H9 (cell line): ENCODE data around the gene IKZF1. TPM values are rescaled to one million over a fixed set of nuclear protein-coding genes. Genes with fewer than 3 reads are reported as not detected.

Experiments
- DNase-seq: peaks from one replicate; pipeline ENCODE4 v3.0.0-alpha.2; 2017
- H2AFZ ChIP-seq: one replicate; pipeline ENCODE4 v1.6.1; 2013; ENCODE audit warnings: mild to moderate bottlenecking, low read length, control low read depth, moderate library complexity
- H2AK5ac ChIP-seq: 2 replicates; pipeline ENCODE4 v1.6.1; 2013; ENCODE audit warnings: low read length, control low read depth, mixed read lengths; ENCODE audit not compliant: insufficient read length
- H2BK120ac ChIP-seq: one replicate; pipeline ENCODE4 v1.6.1; 2013; ENCODE audit warnings: low read depth, mild to moderate bottlenecking, low read length, control low read depth, inconsistent platforms; ENCODE audit not compliant: poor library complexity, severe bottlenecking
- H2BK12ac ChIP-seq: 2 replicates; pipeline ENCODE4 v1.6.1; 2013; ENCODE audit warnings: low read length, control low read depth, mixed read lengths, low read depth; ENCODE audit not compliant: insufficient read length
- H2BK15ac ChIP-seq: 2 replicates; pipeline ENCODE4 v1.6.1; 2013; ENCODE audit warnings: low read depth, low read length, control low read depth
- H2BK20ac ChIP-seq: one replicate; pipeline ENCODE4 v1.6.1; 2013; ENCODE audit warnings: low read depth, mild to moderate bottlenecking, low read length, control low read depth, inconsistent platforms; ENCODE audit not compliant: poor library complexity, severe bottlenecking
- H2BK5ac ChIP-seq: 2 replicates; pipeline ENCODE4 v1.6.1; 2013; ENCODE audit warnings: low read length, control low read depth, mixed read lengths; ENCODE audit not compliant: insufficient read length
- H3K14ac ChIP-seq: 2 replicates; pipeline ENCODE4 v1.6.1; 2013; ENCODE audit warnings: low read length, control low read depth; ENCODE audit not compliant: insufficient read depth
- H3K18ac ChIP-seq: 2 replicates; pipeline ENCODE4 v1.6.1; 2013; ENCODE audit warnings: low read depth, mild to moderate bottlenecking, mixed read lengths, low read length, control low read depth; ENCODE audit not compliant: insufficient read length
- H3K23ac ChIP-seq: 2 replicates; pipeline ENCODE4 v1.6.1; 2013; ENCODE audit warnings: low read length, control low read depth, mixed read lengths, low read depth; ENCODE audit not compliant: insufficient read length
- H3K23me2 ChIP-seq: 2 replicates; pipeline ENCODE4 v1.6.1; 2013; ENCODE audit warnings: low read depth, mild to moderate bottlenecking, mixed read lengths, low read length, control low read depth; ENCODE audit not compliant: insufficient read length, poor library complexity, severe bottlenecking
- H3K27ac ChIP-seq: 2 replicates; pipeline ENCODE4 v1.5.1; 2013; ENCODE audit warnings: low read length, control low read depth, mixed read lengths, low read depth; ENCODE audit not compliant: insufficient read length
- H3K27me3 ChIP-seq: 2 replicates; pipeline ENCODE4 v1.6.1; 2013; ENCODE audit warnings: low read length, control low read depth, inconsistent platforms; ENCODE audit not compliant: insufficient read depth
- H3K4ac ChIP-seq: 2 replicates; pipeline ENCODE4 v1.6.1; 2013; ENCODE audit warnings: low read depth, mild to moderate bottlenecking, control low read depth, inconsistent platforms, low read length, moderate library complexity
- H3K4me1 ChIP-seq: 2 replicates; pipeline ENCODE4 v1.6.1; 2013; ENCODE audit warnings: low read length, control low read depth, inconsistent platforms; ENCODE audit not compliant: insufficient read depth
- H3K4me2 ChIP-seq: 2 replicates; pipeline ENCODE4 v1.6.1; 2013; ENCODE audit warnings: low read length, control low read depth, mixed read lengths; ENCODE audit not compliant: insufficient read length, insufficient read depth
- H3K56ac ChIP-seq: 2 replicates; pipeline ENCODE4 v1.6.1; 2013; ENCODE audit warnings: low read depth, mild to moderate bottlenecking, mixed read lengths, low read length, control low read depth; ENCODE audit not compliant: insufficient read length
- H3K79me1 ChIP-seq: 2 replicates; pipeline ENCODE4 v1.6.1; 2013; ENCODE audit warnings: low read depth, mild to moderate bottlenecking, moderate library complexity, low read length, control low read depth, inconsistent platforms; ENCODE audit not compliant: insufficient read depth, poor library complexity, severe bottlenecking
- H3K79me2 ChIP-seq: 2 replicates; pipeline ENCODE4 v1.6.1; 2013; ENCODE audit warnings: low read length, control low read depth, inconsistent platforms; ENCODE audit not compliant: insufficient read depth
- H3K9ac ChIP-seq: 2 replicates; pipeline ENCODE4 v1.6.1; 2013; ENCODE audit warnings: low read length, control low read depth, mixed read lengths; ENCODE audit not compliant: insufficient read length; ENCODE audit errors: extremely low read depth
- H3K9me3 ChIP-seq: one replicate; pipeline ENCODE4 v1.6.1; 2013; ENCODE audit warnings: low read depth, low read length, inconsistent platforms; ENCODE audit not compliant: control insufficient read depth
- H3T11ph ChIP-seq: one replicate; pipeline ENCODE4 v1.6.1; 2013; ENCODE audit warnings: mild to moderate bottlenecking, low read length, control low read depth, inconsistent platforms
- H4K20me1 ChIP-seq: one replicate; pipeline ENCODE4 v1.6.1; 2013; ENCODE audit not compliant: control insufficient read depth, insufficient read length, insufficient read depth
- H4K5ac ChIP-seq: 2 replicates; pipeline ENCODE4 v1.6.1; 2013; ENCODE audit warnings: low read depth, mild to moderate bottlenecking, mixed read lengths, low read length, control low read depth; ENCODE audit not compliant: insufficient read length
- H4K8ac ChIP-seq: replicated peaks from 2 replicates; pipeline ENCODE4 v1.6.1; 2013; ENCODE audit warnings: low read length, control low read depth, mixed read lengths, low read depth; ENCODE audit not compliant: insufficient read length
- H4K91ac ChIP-seq: 2 replicates; pipeline ENCODE4 v1.6.1; 2013; ENCODE audit warnings: low read depth, mild to moderate bottlenecking, moderate library complexity, mixed read lengths, low read length, control low read depth; ENCODE audit not compliant: insufficient read length
- H3K27ac Mint-ChIP-seq, 3 experiments: 2 replicates in 2 of 3; 3 replicates in 1 of 3; pipeline ENCODE4 v1.8.0; 2020 to 2021; ENCODE audit warnings: mixed read lengths in 3 of 3, mild to moderate bottlenecking in 1 of 3, moderate library complexity in 1 of 3
- H3K27me3 Mint-ChIP-seq: 2 replicates; pipeline ENCODE4 v1.8.0; 2021; ENCODE audit warnings: low read depth, mild to moderate bottlenecking, moderate library complexity, mixed read lengths
- H3K36me3 Mint-ChIP-seq, 3 experiments: 2 replicates in 2 of 3; 3 replicates in 1 of 3; pipeline ENCODE4 v1.8.0; 2020 to 2021; ENCODE audit warnings: low read depth in 3 of 3, mixed read lengths in 3 of 3; ENCODE audit not compliant: insufficient read depth in 1 of 3
- H3K4me1 Mint-ChIP-seq, 2 experiments: 2 replicates each; pipeline ENCODE4 v1.8.0; 2020; ENCODE audit warnings: mixed read lengths in 2 of 2
- H3K4me3 Mint-ChIP-seq, 2 experiments: 2 replicates in 1 of 2; 3 replicates in 1 of 2; pipeline ENCODE4 v1.8.0; 2020 to 2021; ENCODE audit warnings: mild to moderate bottlenecking in 2 of 2, mixed read lengths in 2 of 2, moderate library complexity in 1 of 2
- H3K9me3 Mint-ChIP-seq, 2 experiments: 2 replicates in 1 of 2; 3 replicates in 1 of 2; pipeline ENCODE4 v1.8.0; 2020; ENCODE audit warnings: mild to moderate bottlenecking in 2 of 2, mixed read lengths in 2 of 2, moderate library complexity in 1 of 2
- WGBS: extraction: QIAGEN DNeasy Blood & Tissue Kit; methylation state at CpG from one replicate; pipeline ENCODE4 v1.1.7; 2013; ENCODE audit warnings: missing lambda C conversion rate, low lambda C conversion rate, mixed read lengths; ENCODE audit not compliant: insufficient read length; ENCODE audit errors: extremely low coverage; 5-methylcytosine and 5-hydroxymethylcytosine counted together
- total RNA-seq: library from RNA; stranded (reverse); gene quantifications from 2 replicates; pipeline ENCODE4 v1.2.1, GENCODE V29; 2021
- TF ChIP-seq, protein P1 (sequence below): fragments of 200-600 bp; sonication (generic); conservative IDR thresholded peaks from 3 replicates; pipeline ENCODE4 v1.8.0; 2021; ENCODE audit warnings: antibody characterized with exemption, mild to moderate bottlenecking

The IKZF1 gene
- total RNA-seq, 1 experiment from 2014 or later = 0.98 TPM

DNA sequence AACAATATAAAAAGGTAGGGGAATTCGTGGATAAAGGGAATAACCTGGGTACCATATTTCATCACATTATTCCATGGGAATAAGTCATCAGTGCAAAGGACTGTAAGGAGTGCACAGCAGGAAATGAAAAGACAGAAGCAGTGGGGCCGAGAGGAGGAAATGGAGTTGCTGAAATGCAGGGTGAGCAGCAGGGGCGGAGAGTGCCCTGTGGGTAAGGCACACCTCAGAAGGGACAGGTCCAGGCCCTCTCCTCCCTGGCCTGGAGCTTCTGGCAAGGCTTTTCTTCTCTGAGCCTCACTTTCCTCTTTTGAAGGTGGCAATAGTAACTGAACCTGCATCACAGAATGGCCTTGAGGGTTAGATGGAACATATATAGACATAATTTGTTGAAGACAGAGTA is 26.2 kb downstream of the IKZF1 start:
- Mint-ChIP-seq H3K36me3 (no peaks in the 10 kb centered on the region), H3K9me3 (no peaks in the 10 kb centered on the region), H3K4me1 (peaks cover 10 to 18% of the 10 kb centered on the region in 2 experiments), H3K27ac (no peak overlapping the region), H3K27me3 (0 out of 2 replicates have a peak, but pooled peaks cover 2% of the 10 kb centered on the region), H3K4me3 (no peak overlapping the region)
- Histone ChIP-seq H3K79me2 (no peaks in the 10 kb centered on the region), H2AFZ (no peak overlapping the region), H3K23me2 (no peaks in the 10 kb centered on the region), H4K91ac (no peak overlapping the region), H3K4me2 (no peak overlapping the region), H2BK15ac (no peak overlapping the region), H4K5ac (no peak overlapping the region), H3K14ac (no peak overlapping the region), H3K18ac (no peak overlapping the region), H3K27me3 (no peaks in the 10 kb centered on the region), H2BK120ac (no peak overlapping the region), H3K4me1 (0 out of 2 replicates have a peak, but pooled peaks cover 2% of the 10 kb centered on the region), H2BK5ac (no peak overlapping the region), H3K56ac (no peak overlapping the region), H3K27ac (no peak overlapping the region), H2BK20ac (no peak overlapping the region), H4K8ac (no peak overlapping the region), H2BK12ac (no peak overlapping the region), H3K9me3 (no peaks in the 10 kb centered on the region), H3K4ac (no peak overlapping the region), H2AK5ac (no peak overlapping the region), H4K20me1 (no peaks in the 10 kb centered on the region), H3K9ac (no peak overlapping the region), H3K79me1 (no peaks in the 10 kb centered on the region), H3K23ac (no peak overlapping the region), H3T11ph (no peak overlapping the region)
- no CpG with 5 or more reads among the region's 3 CpGs for WGBS
- TF ChIP-seq, protein P1, sequence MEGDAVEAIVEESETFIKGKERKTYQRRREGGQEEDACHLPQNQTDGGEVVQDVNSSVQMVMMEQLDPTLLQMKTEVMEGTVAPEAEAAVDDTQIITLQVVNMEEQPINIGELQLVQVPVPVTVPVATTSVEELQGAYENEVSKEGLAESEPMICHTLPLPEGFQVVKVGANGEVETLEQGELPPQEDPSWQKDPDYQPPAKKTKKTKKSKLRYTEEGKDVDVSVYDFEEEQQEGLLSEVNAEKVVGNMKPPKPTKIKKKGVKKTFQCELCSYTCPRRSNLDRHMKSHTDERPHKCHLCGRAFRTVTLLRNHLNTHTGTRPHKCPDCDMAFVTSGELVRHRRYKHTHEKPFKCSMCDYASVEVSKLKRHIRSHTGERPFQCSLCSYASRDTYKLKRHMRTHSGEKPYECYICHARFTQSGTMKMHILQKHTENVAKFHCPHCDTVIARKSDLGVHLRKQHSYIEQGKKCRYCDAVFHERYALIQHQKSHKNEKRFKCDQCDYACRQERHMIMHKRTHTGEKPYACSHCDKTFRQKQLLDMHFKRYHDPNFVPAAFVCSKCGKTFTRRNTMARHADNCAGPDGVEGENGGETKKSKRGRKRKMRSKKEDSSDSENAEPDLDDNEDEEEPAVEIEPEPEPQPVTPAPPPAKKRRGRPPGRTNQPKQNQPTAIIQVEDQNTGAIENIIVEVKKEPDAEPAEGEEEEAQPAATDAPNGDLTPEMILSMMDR = no peak
- no peak for DNase-seq
